Endothelial cell of umbilical vein (primary cell): ENCODE data around the gene DLGAP1. TPM values are rescaled to one million over a fixed set of nuclear protein-coding genes. Genes with fewer than 3 reads are reported as not detected.

ENCODE experiments used
- BruUV-seq: library from RNA; stranded (reverse); fragments of 400-500 nt; replicated peaks from 2 replicates; lab custom pipeline; 2021; lab: Mats Ljungman, UMichigan
- CTCF ChIA-PET: fragments of 300-600, 350-600 bp; sonication (Branson Sonifier 250); formaldehyde crosslinking; loops from one replicate; lab custom pipeline; 2021; ENCODE audit warnings: antibody characterized with exemption, inconsistent platforms; lab: Charles Lee
- POLR2A ChIA-PET: fragments of 300-600, 350-600 bp; sonication (Branson Sonifier 250); formaldehyde crosslinking; loops from one replicate; lab custom pipeline; 2021; ENCODE audit warnings: antibody characterized with exemption, inconsistent platforms; lab: Charles Lee
- DNase-seq: peaks from one replicate; pipeline ENCODE4 v3.0.0-alpha.2; 2011; ENCODE audit warnings: low read depth, low spot score
- FAIRE-seq: peaks from 2 replicates; lab custom pipeline; 2011; peaks lifted over from hg19 to GRCh38; lab: Jason Lieb, UNC
- H2AFZ ChIP-seq: 2 replicates; pipeline ENCODE4 v1.6.0; 2012; ENCODE audit warnings: low read depth, low read length, control low read depth, inconsistent platforms
- H3K27ac ChIP-seq: 2 replicates; pipeline ENCODE4 v1.5.1; 2011; ENCODE audit warnings: low read depth, mild to moderate bottlenecking, control low read depth, low read length, moderate library complexity; ENCODE audit not compliant: insufficient read depth
- H3K27me3 ChIP-seq, 2 experiments: 2 replicates each; pipeline versions ENCODE4 v1.6.0 to v1.6.1; 2011; ENCODE audit warnings: low read length in 2 of 2, mixed read lengths in 1 of 2; ENCODE audit not compliant: control insufficient read depth in 2 of 2, insufficient read depth in 2 of 2
- H3K36me3 ChIP-seq, 2 experiments: 2 replicates in 1 of 2; 3 replicates in 1 of 2; pipeline ENCODE4 v1.5.1; 2011; ENCODE audit warnings: low read length in 2 of 2, mild to moderate bottlenecking in 1 of 2, moderate library complexity in 1 of 2; ENCODE audit not compliant: control insufficient read depth in 2 of 2, insufficient read depth in 2 of 2; ENCODE audit errors: extremely low read depth in 1 of 2
- H3K4me1 ChIP-seq: 3 replicates; pipeline ENCODE4 v1.5.1; 2011; ENCODE audit warnings: mild to moderate bottlenecking, low read length; ENCODE audit not compliant: control insufficient read depth, insufficient read depth; ENCODE audit errors: extremely low read depth
- H3K4me2 ChIP-seq: 2 replicates; pipeline ENCODE4 v1.6.1; 2011; ENCODE audit warnings: low read length, control low read depth, mixed read lengths; ENCODE audit not compliant: insufficient read depth
- H3K4me3 ChIP-seq, 3 experiments: fragments of 200-600 bp in 1 of 3; sonication (generic), shearing (Covaris generic) in 1 of 3; replicated peaks in 1 of 3; 2 replicates each; pipeline ENCODE4 v1.5.1; 2011 to 2016; ENCODE audit warnings: control low read depth in 3 of 3, low read length in 3 of 3, mild to moderate bottlenecking in 2 of 3, inconsistent platforms in 1 of 3, low read depth in 1 of 3, moderate library complexity in 1 of 3; ENCODE audit not compliant: insufficient read depth in 1 of 3
- H3K79me2 ChIP-seq: 2 replicates; pipeline ENCODE4 v1.6.0; 2012; ENCODE audit warnings: low read length, inconsistent platforms; ENCODE audit not compliant: control insufficient read depth, insufficient read depth
- H3K9ac ChIP-seq: replicated peaks from 2 replicates; pipeline ENCODE3; 2011; ENCODE audit warnings: low read length, control low read depth; ENCODE audit not compliant: insufficient read depth; ENCODE audit errors: extremely low read depth
- H3K9me1 ChIP-seq: replicated peaks from 3 replicates; pipeline ENCODE4 v1.6.0; 2011; ENCODE audit warnings: mild to moderate bottlenecking, low read length; ENCODE audit not compliant: control insufficient read depth, insufficient read depth; ENCODE audit errors: extremely low read depth
- H3K9me3 ChIP-seq: replicated peaks from 2 replicates; pipeline ENCODE4 v1.5.1; 2012; ENCODE audit warnings: low read length, inconsistent platforms; ENCODE audit not compliant: control insufficient read depth, insufficient read depth
- H4K20me1 ChIP-seq: replicated peaks from 2 replicates; pipeline ENCODE3; 2011; ENCODE audit warnings: mild to moderate bottlenecking, low read length; ENCODE audit not compliant: control insufficient read depth, insufficient read depth; ENCODE audit errors: extremely low read depth
- EZH2 ChIP-seq: IDR thresholded peaks from 2 replicates; pipeline ENCODE4 v1.6.1; 2012; ENCODE audit warnings: borderline replicate concordance, low read depth, mild to moderate bottlenecking, moderate library complexity, low read length, inconsistent platforms; ENCODE audit not compliant: severe bottlenecking
- GATA2 ChIP-seq: IDR thresholded peaks from 2 replicates; pipeline ENCODE4 v1.7.0; 2011; ENCODE audit warnings: low read depth, mild to moderate bottlenecking, moderate library complexity, mixed read lengths, low read length; ENCODE audit not compliant: insufficient read length, insufficient read depth
- JUN ChIP-seq: IDR thresholded peaks from 2 replicates; pipeline ENCODE4 v1.6.1; 2011; ENCODE audit warnings: borderline replicate concordance, low read depth; ENCODE audit not compliant: insufficient read length, insufficient read depth
- MYC ChIP-seq: IDR thresholded peaks from one replicate; pipeline ENCODE4 v1.6.1; 2011; ENCODE audit warnings: mild to moderate bottlenecking, low read depth, low read length
- POLR2A ChIP-seq: IDR thresholded peaks from 2 replicates; pipeline ENCODE4 v1.6.1; 2012; ENCODE audit warnings: low read depth, mild to moderate bottlenecking, control low read depth, low read length
- POLR2AphosphoS5 ChIP-seq: IDR thresholded peaks from 2 replicates; pipeline ENCODE4 v1.6.1; 2012; ENCODE audit warnings: low read depth, mild to moderate bottlenecking, control low read depth, low read length, moderate library complexity; ENCODE audit not compliant: insufficient read depth
- dilution Hi-C: fragments of 300-500 bp; cut with MboI; formaldehyde crosslinking; loops from one replicate; pipeline ENCODE4 v1.15.0; 2019; ENCODE audit warnings: low sequenced_read_pairs; ENCODE audit not compliant: extremely low pct_ligation_motif_present
- intact Hi-C: fragments of 100-400 bp; cut with micrococcal nuclease; formaldehyde crosslinking; loops from one replicate; pipeline ENCODE4 v1.10.0; 2022
- polyA plus RNA-seq, 4 experiments: library from polyadenylated mRNA; depleted of rRNA in 3 of 4; stranded (reverse) in 3 of 4; unstranded in 1 of 4; fragments of >200 nt; gene quantifications; 2 replicates each; pipeline versions ENCODE4 v1.2.1 to v1.2.3, GENCODE V29; 2011 to 2012; ENCODE audit warnings: missing spikeins in 1 of 4
- total RNA-seq: library from RNA; stranded (reverse); gene quantifications from 2 replicates; pipeline ENCODE4 v1.2.3, GENCODE V29; 2021
- TF ChIP-seq, protein P1 (sequence below), 2 donors: IDR thresholded peaks; 1 replicate in 1 of 2; 2 replicates in 1 of 2; pipeline ENCODE4 v1.5.1; 2011; ENCODE audit warnings: low read length in 2 of 2, mild to moderate bottlenecking in 2 of 2, moderate library complexity in 2 of 2, control low read depth in 1 of 2, inconsistent platforms in 1 of 2, low read depth in 1 of 2; ENCODE audit not compliant: insufficient read depth in 1 of 2; ENCODE audit errors: extremely low read depth in 1 of 2
- TF ChIP-seq, protein P2 (sequence below): IDR thresholded peaks from 2 replicates; pipeline ENCODE4 v1.6.1; 2011; ENCODE audit not compliant: insufficient read depth, insufficient read length

DLGAP1 gene
- total and polyA plus RNA-seq, 2 donors (not counting 3 experiments of a cell fraction or from before 2014, with no cell fraction given): 0.04 TPM; not detected in 1

- no TSS peak for BruUV-seq
- Histone ChIP-seq H3K9me1 (no peaks in the 10 kb centered on the region), H3K4me1 (no peaks in the 10 kb centered on the region), H3K9me3 (no peaks in the 10 kb centered on the region), H4K20me1 (no peaks in the 10 kb centered on the region), H3K36me3 (no peaks in the 10 kb centered on the region), H3K79me2 (no peaks in the 10 kb centered on the region), H3K27ac (no peak overlapping the region), H3K4me2 (no peak overlapping the region), H2AFZ (no peak overlapping the region), H3K27me3 (peaks cover 6 to 11% of the 10 kb centered on the region in 2 experiments), H3K9ac (no peak overlapping the region), H3K4me3 (no peak overlapping the region)
- dilution Hi-C loops: no loop called here
- no peak for DNase-seq
- intact Hi-C loops: no loop called here
- FAIRE-seq: no peak
- POLR2A ChIA-PET: no interaction called here
- CTCF ChIA-PET: interaction anchor here (1.0 to 1.6 kb wide), 2 partner anchors 9 to 12 kb away, joined by 3 to 4 read pairs; no protein-coding TSS in a partner anchor
- TF ChIP-seq MYC: no peak
- TF ChIP-seq, protein P1, sequence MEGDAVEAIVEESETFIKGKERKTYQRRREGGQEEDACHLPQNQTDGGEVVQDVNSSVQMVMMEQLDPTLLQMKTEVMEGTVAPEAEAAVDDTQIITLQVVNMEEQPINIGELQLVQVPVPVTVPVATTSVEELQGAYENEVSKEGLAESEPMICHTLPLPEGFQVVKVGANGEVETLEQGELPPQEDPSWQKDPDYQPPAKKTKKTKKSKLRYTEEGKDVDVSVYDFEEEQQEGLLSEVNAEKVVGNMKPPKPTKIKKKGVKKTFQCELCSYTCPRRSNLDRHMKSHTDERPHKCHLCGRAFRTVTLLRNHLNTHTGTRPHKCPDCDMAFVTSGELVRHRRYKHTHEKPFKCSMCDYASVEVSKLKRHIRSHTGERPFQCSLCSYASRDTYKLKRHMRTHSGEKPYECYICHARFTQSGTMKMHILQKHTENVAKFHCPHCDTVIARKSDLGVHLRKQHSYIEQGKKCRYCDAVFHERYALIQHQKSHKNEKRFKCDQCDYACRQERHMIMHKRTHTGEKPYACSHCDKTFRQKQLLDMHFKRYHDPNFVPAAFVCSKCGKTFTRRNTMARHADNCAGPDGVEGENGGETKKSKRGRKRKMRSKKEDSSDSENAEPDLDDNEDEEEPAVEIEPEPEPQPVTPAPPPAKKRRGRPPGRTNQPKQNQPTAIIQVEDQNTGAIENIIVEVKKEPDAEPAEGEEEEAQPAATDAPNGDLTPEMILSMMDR (IDR thresholded peaks at IDR 0.05; ENCODE audit: extremely low read depth in 1 of 2, insufficient read depth in 1 of 2, low read depth in 1 of 2, low read length in 2 of 2): no peak
Measured at GRCh38 chr18:3538456-3538855, 916.7 kb downstream of the DLGAP1 start.

DNA sequence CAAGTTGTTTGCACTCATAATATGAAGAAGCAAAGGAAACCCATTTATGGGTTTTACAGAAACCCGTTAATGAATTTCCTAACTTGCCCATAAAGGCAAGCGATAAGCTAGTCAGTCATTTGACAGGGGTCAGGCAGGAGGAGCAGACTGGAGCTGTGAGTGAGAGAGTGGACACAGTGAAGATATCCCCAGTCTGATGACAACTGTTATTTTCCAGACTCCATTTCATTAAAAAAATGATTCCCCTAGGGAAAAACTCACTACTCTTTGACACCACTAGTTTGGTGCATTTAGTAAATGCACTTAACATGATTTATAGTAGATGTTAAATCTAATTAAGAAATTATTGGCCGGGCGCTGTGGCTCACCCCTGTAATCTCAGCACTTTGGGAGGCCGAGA lies 924.3 kb downstream of the DLGAP1 start:
- BruUV-seq: no TSS peak
- H4K20me1 ChIP-seq: no peaks in the 10 kb centered on the region
- no peak overlapping the region for H3K9ac ChIP-seq
- no peak overlapping the region for H2AFZ ChIP-seq
- no peaks in the 10 kb centered on the region for H3K79me2 ChIP-seq
- intact Hi-C loops (no loop called here), dilution Hi-C loops (no loop called here)
- CTCF ChIA-PET: no interaction called here
- POLR2A ChIA-PET: no interaction called here
- no peak overlapping the region for H3K4me3 ChIP-seq
- H3K9me1 ChIP-seq: no peaks in the 10 kb centered on the region
- H3K4me1 ChIP-seq: no peaks in the 10 kb centered on the region
- no peak for FAIRE-seq
- H3K4me2 ChIP-seq: no peak overlapping the region
- DNase-seq: no peak
- H3K27me3 ChIP-seq: peaks cover 0 to 2% of the 10 kb centered on the region in 2 experiments
- no peak for TF ChIP-seq EZH2
- TF ChIP-seq MYC: no peak
- TF ChIP-seq JUN: no peak
- TF ChIP-seq, protein P2, sequence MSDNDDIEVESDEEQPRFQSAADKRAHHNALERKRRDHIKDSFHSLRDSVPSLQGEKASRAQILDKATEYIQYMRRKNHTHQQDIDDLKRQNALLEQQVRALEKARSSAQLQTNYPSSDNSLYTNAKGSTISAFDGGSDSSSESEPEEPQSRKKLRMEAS: no peak
- TF ChIP-seq POLR2AphosphoS5: no peak
- TF ChIP-seq, protein P1 (IDR thresholded peaks at IDR 0.05; ENCODE audit: extremely low read depth in 1 of 2, insufficient read depth in 1 of 2, low read depth in 1 of 2, low read length in 2 of 2): no peak
- no peak for TF ChIP-seq POLR2A
- no peak for TF ChIP-seq GATA2
- H3K9me3 ChIP-seq: no peaks in the 10 kb centered on the region
- no peaks in the 10 kb centered on the region for H3K36me3 ChIP-seq
- H3K27ac ChIP-seq: no peak overlapping the region
